GM21528 (cell line): ENCODE data around the gene ANKS1A.

Source experiments
- ATAC-seq: cut with Tn5 transposase; IDR thresholded peaks from one replicate; pipeline ENCODE4 v1.9.1; 2021; ENCODE audit warnings: mild to moderate bottlenecking, moderate library complexity; ENCODE audit not compliant: unreplicated experiment, low FRiP score

Gene ANKS1A

DNA sequence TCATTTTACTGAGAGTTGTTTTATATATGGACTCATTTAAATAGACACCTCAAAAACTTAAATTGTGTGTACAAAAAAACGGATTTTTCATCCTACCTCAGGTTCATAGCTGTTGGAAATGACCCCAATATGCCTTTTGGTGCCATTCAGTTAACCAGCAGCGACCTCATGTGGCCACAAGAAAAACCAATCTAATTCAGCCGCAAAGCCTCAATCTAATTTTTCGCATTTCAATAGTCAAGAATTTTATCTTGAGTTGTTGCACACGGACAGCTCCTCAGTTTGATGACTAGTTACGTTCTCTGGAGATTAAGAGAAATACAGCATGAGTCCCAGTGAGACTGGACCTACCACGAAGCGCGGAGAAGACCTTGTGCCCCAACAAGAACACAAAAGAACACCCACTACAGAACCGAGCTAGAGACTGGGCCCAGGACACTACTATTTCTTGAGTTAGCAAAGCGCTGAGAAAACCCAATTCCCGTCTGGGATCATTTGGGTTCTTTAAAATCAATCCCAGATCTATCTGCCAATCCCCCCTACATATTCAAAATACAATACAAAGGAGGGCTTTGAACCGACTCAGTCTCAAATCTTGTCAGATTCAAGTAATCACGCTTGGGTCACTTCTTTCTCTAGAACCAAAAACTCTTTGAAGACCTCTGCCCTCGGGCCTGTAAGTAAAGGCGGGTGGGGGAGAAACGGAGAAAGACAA is 251.0 kb downstream of the ANKS1A start:
- no peak for ATAC-seq

DNA sequence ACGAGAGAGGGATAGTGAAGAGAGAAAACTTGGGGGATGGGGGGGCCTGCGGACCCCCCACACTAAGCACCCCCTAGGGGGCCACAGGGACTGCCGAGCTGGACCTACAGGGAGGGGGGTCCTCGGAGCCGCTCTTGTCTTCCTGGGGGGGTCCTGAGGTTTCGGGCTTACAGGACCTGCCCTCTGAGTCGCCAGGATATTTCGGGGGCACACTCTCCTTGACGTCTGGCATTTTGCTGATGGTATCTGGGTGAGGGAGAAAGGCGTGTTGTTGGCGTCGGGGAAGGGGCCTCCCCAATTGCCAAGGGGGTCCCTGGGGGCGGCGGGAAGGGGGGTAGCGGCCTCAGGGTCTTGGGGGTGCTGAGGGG is 251.6 kb downstream of the ANKS1A start:
- no peak for ATAC-seq
